NCI-H82 treated with DMSO at 0.1 percent for 48 hours (cell line): ENCODE results near the gene KRT71.
"Not testable (repeated sequence)": the region's sequence is repeated elsewhere in the genome, so short reads cannot be mapped to it uniquely, and the experiment has no call there.

Source experiments
- DNase-seq: peaks from one replicate; lab custom pipeline; 2025; ENCODE audit not compliant: unreplicated experiment; lab: John Stamatoyannopoulos, UW

Gene KRT71

GRCh38 chr12:52522346-52523011 lies 30.5 kb downstream of the KRT71 start:
- no peak for DNase-seq

DNA sequence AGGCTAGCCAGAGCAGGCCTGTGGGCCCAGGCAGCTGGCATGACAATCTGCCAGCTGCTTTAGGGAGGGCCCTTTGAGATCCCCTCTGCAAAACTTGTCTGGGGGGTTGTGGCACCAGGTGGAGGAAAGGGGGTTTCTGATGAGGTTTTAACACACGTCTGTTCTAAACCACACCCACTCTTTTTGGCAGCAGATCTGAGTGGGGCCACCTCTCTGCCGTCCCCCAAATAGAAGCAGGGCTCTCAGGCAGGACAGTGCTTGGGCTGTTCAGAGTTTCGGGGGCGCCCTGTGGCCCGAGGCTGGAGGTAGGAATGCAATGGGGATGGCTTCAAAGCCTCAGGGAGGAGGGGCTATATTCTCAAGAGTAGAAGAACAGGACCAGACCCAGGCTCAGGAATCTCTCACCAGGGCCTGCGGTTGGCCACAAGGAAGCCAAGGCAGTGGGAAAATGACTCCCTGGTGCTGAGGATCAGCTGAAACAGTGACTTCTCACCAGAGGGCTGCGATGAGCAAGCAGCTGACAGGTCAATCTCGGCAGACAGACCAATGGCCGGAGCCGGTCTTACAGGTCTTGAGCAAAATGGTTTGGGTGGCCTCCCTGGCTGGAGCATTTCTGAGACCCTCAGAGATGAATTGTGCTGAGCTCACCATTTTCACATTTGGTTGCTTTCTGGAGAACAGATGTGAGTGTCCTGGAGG lies 31.2 kb downstream of the KRT71 start:
- no peak for DNase-seq

DNA sequence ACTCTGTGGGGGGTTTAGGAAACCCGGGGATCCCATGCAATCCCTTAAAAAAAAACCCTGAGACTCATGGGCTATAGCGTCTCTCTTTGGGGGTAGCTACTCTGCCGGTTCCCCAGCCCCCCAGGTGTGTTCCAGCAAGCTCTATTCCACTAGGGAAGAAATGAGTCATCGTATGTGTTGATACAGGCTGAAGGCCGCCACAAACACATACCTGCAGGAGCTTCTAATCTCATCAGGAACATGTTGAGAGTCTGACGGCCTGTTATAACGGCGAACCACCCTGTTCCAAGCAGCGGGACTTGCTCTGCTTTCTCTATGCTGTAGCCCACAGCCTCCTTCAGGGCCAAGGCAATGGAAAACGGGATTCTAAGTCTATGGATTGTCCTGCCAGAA lies 31.8 kb downstream of the KRT71 start:
- DNase-seq = no peak

DNA sequence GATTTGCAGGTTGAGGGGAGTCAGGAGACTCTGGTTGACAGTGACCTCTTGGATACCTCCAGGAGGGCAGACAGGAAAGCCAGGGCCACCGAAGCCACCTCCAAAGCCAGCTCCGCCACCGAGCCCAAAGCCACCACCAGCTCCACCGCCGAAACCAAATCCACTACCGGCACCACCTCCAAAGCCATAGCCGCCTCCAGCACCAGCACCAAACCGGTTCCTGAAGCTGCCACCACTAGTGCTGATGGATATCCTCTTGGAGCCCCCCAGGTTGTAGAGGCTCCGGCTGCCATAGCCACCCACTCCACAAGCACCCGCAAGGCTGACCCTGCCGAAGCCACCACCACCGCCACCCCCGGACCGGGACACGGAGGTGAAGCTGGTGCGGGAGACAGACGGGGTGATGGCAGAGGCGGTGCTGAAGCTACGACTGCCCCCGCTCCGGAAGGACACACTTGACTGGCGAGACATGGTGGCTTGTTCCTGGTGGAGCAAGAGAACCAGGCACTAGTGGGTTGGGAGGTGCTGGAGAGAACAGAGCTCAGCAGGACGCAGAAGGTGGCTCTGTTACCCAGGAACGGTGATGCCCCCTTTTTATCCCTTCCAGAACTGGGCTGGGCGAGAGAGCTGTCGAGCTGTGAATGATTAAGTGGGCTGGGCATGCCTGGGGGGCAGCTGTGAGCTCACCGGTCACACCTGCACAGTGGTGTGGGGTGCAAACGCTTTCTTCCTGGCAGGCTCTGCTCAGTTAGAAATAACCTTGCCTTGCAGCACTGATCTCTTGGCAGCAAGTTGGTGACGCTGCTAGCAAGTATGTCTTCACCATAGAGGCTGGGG lies 32.9 kb downstream of the KRT71 start, which contains the start of gene KRT5:
TSS of gene KRT5 (minus strand) at position 569 of the 837 bp plus-strand sequence. CDS start at position 471, 98 bp downstream.
- DNase-seq = no peak

DNA sequence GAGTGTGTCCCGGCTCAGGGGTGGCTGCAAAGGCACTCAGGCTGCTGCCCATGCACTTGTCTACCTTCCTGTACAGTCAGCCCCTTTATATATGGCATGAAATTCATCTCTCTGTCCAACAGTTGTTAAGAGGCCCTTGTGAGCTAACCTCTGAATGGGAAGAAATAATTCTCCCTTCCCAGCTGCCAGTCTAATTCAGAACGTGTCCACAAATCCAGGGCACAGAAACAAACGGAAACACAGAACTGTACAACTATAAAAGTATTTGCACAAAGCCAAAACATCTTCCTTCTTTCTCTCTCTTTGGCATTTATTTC lies 33.6 kb downstream of the KRT71 start:
- no peak for DNase-seq

DNA sequence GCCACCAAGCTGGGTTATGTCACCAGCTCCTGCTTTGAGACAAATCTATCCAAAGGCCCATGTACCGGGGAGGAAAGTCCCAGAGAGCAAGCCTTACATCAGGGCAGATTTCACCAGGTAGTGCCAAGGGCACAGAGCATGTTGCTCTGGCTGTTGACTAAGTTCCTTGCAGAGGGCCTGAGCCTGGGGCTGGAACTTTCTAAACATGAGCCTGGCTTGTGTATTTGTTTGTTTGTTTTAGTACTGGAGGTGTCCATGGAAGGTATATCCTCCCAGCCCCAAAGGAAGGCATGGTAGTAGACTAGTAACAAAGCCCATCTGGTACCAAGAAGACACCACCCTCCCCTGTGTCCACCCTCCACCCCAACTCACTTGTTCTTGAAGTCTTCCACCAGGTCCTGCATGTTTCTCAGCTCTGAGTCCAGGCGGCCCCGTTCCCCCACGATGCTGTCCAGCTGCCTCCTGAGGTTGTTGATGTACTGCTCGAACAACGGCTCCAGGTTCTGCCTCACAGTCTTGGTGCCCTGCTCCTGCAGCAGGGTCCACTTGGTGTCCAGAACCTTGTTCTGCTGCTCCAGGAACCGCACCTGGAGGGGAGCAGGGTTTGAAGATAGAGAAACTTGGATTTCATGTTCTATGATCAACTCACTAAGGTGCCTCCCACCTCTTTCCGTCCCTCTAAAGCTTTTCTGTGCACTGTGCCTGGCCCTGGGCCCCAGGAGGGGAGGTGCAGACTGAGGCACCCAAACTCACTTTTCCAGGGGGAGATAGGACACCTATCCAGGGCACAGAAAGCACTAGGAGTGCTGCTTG lies 34.2 kb downstream of the KRT71 start:
- DNase-seq = no peak

GRCh38 chr12:52517888-52518287 lies 35.1 kb downstream of the KRT71 start:
- DNase-seq = no peak

GRCh38 chr12:52517005-52517835 lies 35.7 kb downstream of the KRT71 start:
- no peak for DNase-seq

- no peak for DNase-seq
Measured at GRCh38 chr12:52515927-52516831, 36.8 kb downstream of the KRT71 start.

DNA sequence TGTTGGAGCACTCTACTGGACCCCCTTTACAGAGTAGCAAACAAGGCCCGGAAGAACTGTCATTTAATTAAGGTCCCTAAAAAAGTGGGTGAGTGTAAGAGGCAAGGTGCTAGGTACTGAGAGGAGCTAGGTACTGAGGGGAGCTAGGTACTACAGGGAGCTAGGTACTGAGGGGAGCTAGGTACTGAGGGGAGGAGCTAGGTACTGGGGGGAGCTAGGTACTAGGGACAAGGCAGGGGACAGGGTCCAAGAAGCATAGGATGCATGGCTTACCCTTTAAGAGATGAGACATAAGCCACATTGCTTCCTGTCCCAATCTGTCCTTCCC lies 37.7 kb downstream of the KRT71 start:
- DNase-seq = no peak

GRCh38 chr12:52514471-52515318 lies 38.2 kb downstream of the KRT71 start:
- no peak for DNase-seq

DNA sequence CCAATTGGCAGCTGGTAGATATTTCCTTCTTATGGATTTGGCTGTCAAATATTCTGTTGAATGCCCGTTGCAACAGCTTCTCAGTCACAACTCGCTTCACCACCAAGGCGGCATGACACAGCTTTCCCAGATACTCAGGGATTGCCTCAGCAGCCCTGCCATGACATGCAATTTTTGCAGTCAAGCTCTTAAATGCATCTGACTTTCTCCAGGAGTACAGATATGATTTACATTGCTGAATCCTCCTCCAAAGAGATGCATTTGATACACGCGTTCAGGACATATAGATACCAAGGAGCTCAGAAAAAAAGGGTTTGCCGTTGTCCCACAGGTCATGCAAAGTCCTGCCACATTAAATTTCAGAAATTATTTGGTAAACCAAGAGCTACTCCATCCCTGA lies 39.2 kb downstream of the KRT71 start:
- no peak for DNase-seq

DNA sequence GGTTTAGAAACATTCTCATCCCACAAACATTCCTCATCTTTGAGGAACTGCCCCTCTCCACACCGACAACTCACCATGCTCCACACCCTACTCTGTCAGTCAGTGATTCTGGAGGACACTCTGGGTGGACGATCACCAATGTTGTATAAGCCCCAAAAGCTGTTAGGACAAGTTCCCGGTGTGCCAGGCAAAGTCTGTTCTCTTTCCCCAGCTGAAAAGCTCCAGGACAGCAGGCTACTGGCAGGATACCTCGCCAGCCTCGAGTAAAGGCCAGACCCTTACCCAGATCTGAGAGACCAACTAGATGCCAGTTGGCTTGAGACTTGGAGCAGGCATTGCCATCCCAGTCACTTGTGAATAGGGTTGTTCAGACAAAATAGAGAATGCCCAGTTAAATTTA lies 44.7 kb downstream of the KRT71 start:
- DNase-seq = no peak

GRCh38 chr12:52506858-52507715 lies 45.9 kb downstream of the KRT71 start:
- no peak for DNase-seq

DNA sequence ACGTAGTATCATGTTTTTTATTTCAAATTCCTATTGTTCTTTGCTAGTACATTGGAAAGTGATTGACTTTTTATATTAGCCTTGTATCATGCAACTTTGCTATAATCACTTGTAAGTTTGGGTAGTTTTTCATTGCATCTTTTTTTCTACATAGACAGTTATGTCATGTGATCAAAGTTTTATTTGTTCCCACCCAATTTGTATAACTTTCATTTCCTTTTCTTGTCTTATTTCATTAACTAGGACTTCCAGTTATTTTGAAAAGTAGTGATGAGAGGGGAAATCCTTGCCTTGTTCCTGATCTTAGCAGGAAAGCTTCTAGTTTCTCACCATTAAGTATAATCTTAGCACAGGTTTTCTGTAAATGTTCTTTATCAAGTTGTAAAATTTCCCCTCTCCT lies 50.1 kb downstream of the KRT71 start:
- no peak for DNase-seq

GRCh38 chr12:52501490-52501889 lies 51.5 kb downstream of the KRT71 start:
- DNase-seq = no peak

- not testable (repeated sequence) for DNase-seq
Measured at GRCh38 chr12:52500574-52500973, 52.4 kb downstream of the KRT71 start.
